GM12891 (cell line): Measurements from ENCODE around the gene RUNX2.

Experiments used
- POLR2A ChIP-seq: IDR thresholded peaks from 2 replicates; pipeline ENCODE4 v1.6.1; 2011; ENCODE audit warnings: low read depth, low read length, control low read depth
- POLR2AphosphoS5 ChIP-seq: IDR thresholded peaks from 2 replicates; pipeline ENCODE4 v1.6.1; 2011; ENCODE audit warnings: low read depth, low read length, control low read depth
- SPI1 ChIP-seq: IDR thresholded peaks from 2 replicates; pipeline ENCODE4 v1.6.1; 2011; ENCODE audit warnings: low read depth, low read length, control low read depth

- no peak for TF ChIP-seq POLR2A
- TF ChIP-seq POLR2AphosphoS5: no peak
- TF ChIP-seq SPI1: no peak
These were observed 259.3 kb downstream of the RUNX2 start for GRCh38 chr6:45587229-45588060.
